Hematopoietic multipotent progenitor cell treated with erythropoietin and hydrocortisone succinate and interleukin-3 and kit ligand, for 17 days (in vitro differentiated cells): ENCODE data around the gene CDKN2B-AS1.
"Not testable (repeated sequence)": the region's sequence is repeated elsewhere in the genome, so short reads cannot be mapped to it uniquely, and the experiment has no call there.

Source experiments
- DNase-seq: peaks from one replicate; pipeline ENCODE4 v3.0.0-alpha.2; 2015; ENCODE audit warnings: low spot score

Gene CDKN2B-AS1

DNA sequence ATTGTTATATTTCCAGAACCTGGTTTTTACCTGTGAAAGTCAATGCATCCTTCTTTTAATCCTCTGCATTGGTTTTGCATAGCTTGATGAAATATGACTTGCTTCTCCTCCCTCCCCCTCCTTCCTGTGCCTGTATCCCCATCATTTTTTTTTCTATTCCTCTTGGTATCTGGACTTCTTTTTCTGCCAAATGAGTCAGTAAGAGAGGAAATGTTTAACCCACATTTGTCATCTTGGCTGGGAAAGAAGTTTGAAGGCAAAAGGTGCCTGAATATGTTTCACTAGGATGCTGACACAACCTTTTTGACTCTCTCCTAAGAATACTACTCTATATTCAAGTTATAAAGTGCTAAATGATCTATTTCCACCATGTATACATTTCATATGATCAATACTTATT lies 50.0 kb downstream of the CDKN2B-AS1 start:
- no peak for DNase-seq

DNA sequence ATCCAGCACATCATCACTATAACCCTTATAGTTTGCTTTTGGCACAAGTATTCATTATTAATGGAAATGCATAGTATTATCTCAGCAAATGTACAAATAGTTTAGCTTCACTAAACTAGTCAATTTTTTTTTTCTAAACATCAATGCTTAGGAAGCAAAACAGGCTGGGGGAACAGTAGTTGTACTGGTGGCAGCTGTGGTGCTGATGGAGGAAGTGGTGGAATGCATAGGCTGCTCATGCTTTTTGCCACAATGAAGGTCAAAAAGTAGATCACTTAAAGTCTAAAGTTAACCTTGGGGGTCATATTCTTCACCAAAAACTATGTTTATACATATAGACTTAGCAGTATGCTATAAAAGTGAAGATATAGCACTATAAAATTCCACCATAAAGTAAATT lies 50.8 kb downstream of the CDKN2B-AS1 start:
- no peak for DNase-seq

DNA sequence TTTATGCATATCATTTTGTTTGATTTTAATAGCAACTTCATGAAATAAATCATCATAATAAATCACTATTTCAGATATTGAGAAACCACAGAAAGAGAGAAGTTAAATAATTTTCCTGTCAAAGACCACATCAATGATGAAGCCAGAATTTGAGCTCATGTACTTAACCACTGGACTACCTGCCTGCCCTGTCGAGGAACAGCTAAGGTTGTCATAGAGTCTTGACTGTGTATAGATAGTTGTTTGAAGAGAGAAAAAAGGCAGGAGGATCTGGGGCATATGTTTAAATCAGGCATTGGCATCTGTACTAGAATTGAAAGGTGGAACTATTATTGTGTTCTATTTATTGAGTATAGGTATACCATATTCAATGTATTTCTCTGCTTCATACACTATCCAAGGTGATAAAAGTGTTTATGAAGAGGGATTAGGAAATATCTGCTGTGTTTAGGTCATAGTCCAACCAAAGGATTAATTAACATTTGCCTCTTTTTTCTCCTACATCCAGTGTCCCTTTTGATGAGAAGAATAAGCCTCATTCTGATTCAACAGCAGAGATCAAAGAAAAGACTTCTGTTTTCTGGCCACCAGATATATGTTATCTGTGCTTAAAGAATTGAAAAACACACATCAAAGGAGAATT lies 51.8 kb downstream of the CDKN2B-AS1 start:
- DNase-seq, result no peak

DNA sequence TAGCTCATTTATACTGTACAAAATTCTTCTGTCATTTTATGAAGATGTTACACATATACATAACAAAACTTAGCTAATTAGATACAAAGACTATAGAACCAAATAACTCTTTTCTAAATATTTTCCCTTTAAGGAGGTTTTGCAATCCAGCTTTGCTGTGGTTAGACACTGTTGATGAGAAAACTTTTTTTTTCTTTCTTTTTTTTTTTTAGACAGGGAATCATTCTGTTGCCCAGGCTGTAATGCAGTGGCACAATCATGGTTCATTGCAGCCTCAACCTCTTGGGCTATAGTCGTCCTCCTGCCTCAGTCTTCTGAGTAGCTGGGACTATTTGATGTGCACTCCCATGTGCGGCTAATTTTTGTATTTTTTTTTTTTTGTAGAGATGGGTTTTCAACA lies 53.0 kb downstream of the CDKN2B-AS1 start:
- DNase-seq, result no peak

DNA sequence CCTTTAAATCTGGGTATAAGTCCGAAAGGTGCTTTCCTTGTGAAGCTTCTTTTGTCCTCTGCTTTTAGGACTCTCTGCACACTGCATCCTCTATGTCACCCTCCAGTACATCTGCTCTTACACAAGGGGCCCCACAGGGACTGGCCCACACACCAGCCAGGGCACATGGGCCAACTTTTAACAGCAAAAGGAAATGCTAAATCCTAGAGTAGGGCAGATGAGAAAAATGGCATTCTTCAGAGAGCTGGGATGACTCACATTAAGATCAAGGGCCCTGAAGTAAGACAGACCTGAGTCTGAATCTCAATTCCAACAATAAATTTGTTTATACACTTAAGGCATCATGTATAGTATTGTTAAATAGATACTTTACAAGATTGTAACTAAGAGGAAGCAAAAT lies 54.8 kb downstream of the CDKN2B-AS1 start:
- DNase-seq, result no peak

DNA sequence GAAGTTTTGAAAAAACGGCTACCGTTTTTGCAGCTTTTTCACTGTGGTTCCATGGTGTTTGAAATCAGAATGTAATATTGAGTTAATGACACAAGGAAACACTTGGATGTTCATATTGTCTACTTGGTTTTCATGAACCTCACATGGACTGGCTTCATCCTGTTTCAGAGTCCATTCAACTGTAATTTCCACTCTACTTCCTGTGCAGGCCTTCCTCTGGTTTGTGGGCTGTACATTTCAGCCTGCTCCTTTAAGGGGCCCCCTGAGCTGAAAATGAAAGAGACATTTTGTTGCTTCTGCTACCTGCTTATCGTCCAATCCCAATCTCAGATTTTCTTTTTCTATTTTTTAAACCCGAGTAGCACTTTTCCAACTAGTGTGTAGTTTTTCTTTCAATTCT lies 56.3 kb downstream of the CDKN2B-AS1 start:
- DNase-seq, result no peak

DNA sequence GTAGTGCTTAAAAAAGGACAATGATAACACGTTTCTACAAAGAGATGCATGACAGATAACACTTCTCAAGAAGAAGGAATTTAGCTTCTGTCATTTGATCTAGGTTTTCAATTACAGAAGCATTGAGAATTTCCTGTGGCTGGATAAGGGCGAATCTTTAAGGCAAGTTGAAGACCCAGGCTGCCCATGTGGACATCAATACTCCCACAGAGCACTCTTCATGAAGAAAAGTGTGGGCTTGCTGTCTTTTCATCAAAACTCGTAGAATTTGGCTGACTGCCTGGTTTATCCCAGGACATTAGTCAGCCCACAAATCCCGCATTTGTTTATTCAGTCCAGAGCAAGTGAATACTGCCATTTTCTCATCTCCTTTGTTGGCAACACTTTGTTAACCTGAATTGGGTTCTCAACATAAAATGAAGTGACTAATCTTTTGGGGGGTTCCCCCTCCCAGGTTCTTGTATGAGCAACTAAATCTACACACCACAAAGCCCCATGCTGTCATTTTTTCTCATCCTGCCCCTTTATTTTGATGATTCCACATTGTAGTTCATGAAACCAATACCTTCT lies 57.9 kb downstream of the CDKN2B-AS1 start:
- no peak for DNase-seq

DNA sequence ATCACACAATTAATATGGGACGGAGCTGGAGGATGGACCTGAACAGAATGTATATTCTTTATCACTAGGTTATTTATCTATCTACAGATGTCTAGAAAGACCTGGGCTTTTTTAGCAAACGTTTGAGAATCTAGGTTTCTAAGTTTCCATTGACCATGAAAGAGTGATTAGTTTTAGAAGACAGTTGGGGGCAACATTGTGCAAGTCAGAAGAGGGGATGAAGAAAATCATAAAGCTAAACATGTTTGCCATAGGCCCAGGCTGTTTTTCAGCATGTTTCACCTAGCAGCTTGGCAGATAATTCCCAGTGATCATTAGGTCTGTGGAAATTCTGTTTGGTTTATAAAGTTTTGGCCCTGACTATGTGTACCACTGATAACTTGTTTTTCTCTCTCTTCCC lies 58.6 kb downstream of the CDKN2B-AS1 start:
- DNase-seq, result no peak

DNA sequence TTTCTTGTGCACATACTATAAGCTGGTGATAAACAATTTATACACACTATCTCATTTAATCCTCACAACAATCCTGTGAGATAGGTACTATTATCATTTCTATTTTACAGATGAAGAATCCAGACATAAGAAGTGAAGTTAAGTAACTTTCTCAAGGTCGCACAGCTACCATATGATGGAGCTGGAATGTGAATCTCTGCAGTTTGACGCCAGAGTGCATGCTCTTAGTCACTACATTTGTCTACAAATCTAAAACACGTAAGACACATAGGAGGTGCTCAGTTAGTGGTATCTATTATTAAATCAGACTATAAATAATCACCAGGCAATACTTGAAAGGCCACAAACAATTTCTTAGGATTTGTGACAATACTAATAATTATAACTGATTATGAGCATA lies 59.5 kb downstream of the CDKN2B-AS1 start:
- DNase-seq, result no peak

DNA sequence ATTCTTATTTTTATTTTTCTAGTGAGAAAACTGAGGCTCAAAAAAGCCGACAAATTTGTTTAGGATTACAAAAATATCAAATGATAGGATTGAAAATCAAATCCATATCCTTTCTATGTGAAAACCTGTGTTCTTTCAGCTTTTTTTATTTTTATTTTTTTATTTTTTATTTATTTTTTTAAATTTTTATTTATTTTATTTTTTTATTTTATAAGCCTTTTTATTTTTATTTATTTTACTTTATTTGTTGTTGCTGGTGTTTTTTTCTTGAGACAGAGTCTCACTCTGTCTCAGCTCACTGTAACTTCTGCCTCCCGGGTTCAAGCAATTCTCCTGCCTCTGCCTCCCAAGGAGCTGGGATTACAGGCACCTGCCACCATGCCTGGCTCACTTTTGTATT lies 59.9 kb downstream of the CDKN2B-AS1 start:
- DNase-seq, result no peak

DNA sequence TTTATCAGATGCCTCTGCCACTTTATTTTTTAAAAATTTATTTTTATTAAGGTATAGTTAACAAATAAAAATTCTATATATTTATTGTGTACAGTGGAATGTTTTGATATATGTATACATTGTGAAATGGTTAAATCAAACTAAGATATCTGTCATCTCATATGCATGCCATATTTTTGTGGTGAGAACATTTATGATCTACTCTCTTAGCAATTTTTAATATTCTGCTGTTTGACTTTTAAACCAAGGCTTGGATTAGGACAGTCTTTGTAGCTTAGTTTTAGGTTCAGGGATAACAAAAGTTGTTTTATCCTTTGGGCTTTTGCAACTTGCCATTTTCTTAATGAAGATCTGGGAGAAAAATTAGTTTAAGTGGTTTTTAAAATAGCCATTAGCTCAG lies 60.5 kb downstream of the CDKN2B-AS1 start:
- no peak for DNase-seq

DNA sequence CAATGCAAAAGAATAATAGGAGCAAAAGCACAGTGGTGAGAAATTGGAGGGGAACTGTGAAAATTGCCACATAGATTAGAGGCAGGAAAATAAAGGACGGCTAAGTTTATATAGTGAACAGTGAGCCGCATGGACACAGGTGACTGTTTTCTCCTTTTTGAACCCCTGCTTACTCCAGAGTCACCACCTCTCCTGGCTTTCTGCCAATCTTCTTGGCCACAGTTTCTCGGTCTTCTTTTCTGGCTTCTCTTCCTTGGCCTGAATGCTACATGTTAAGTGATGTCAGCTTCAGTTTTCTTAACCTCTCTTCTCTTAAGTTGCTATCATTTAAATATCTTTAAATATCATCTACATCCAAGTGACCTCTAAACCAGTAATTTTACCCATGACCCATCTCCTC lies 61.8 kb downstream of the CDKN2B-AS1 start:
- no peak for DNase-seq

DNA sequence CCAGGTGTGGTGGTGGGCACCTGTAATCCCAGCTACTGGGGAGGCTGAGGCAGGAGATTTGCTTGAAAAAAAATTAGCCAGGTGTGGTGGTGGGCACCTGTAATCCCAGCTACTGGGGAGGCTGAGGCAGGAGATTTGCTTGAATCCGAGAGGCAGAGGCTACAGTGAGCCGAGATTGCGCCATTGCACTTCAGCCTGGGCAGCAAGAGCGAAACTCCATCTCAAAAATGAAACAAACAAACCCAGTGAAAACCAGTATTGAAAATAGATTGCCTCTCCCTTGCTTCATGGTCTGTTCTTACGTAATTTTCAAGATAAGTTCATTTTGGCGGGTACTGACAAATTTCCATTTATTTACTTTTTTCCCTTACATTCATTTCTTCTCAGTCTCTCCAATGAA lies 63.4 kb downstream of the CDKN2B-AS1 start:
- not testable (repeated sequence) for DNase-seq

DNA sequence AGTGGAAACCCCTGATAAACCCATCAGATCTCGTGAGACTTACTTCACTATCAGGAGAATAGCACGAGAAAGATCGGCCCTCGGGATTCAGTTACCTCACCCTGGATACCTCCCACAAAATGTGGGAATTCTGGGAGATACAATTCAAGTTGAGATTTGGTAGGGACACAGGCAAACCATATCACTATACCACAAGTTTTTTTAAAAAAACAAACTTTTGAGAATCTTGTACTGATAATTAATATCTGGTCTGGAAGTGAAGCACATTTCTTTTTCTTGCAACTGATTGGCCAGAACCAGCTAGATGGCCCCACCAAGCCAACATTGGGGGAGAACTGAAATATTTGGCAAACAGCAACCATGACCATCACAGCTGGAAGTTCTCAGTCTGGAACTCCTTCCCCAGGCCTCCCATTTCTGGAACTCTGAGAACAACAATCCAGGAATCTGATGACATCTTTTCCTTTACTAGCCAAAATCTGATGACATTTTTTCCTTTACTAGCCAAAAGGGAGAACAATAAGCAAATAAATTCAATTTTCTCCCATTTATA lies 66.3 kb downstream of the CDKN2B-AS1 start:
- DNase-seq, result no peak

DNA sequence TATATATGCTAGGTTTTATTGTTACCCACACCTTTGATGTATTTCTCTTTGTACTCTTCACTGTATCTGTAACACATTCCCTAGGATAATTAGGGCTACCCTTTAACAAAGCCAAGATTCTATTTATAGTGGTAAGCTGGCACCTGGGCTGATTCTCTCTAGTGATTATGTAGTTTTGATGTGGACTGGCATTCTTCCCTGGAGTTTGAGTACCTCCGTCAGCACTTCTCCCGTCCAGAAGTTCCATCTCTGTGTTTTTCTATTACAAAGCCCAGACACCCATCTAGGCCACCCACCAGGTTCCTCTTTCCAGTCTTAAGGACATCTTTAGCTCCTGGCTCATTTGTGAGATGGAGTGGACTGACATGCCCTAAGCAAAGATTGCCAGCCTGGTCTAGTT lies 70.4 kb downstream of the CDKN2B-AS1 start:
- no peak for DNase-seq

DNA sequence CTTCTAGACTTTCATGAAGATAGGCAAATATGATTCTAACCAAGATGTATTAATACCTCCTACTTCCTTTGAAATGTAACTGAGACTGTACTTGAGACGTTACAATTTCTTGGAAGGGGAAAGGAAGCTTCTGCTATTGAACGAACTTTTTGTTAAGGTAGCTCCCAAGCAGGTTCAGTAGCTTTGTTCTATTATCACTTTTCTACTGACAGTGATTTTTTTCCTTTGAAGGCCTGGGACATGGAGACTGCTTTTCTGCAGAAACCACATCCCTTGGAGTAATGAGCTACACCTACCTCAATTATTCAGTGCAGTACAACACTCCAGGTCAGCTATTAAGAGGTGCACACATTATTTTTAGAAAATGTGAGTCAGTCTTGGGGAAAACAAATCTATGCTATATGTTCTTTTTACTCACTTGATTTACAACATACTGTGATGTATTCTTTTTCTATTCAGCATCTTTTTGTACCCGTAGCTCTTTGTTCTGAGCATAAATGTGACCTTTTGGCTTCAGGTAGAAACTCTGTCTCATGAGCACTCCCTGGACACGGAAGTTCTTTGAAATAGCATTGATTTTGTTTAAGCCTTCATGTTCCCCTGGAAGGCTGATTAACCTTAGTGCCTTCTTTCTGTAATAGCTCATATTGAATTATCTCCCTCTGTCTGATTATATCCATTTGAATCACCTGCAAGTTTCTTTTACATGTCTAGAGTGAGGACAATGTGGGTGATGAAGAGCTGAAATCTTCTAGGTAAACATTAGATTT lies 71.0 kb downstream of the CDKN2B-AS1 start:
- DNase-seq, result no peak

DNA sequence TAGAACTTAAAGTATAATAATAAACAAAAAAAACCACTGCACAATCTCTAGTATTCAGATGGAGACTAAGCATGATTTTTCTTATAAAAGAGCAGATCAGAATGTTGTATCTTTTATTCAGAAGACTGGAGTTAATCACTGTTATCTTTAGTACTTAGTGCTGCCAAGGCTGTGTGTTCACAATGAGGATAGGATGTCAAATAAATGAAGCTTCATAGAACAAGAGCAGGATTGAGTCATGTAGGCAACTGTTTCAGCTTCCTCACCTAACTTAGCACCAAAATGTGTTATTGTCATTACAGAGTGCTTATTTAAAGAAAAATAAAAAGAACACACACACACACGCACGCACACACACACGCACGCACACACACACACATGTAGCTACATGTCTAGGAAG lies 72.6 kb downstream of the CDKN2B-AS1 start:
- DNase-seq, result no peak

DNA sequence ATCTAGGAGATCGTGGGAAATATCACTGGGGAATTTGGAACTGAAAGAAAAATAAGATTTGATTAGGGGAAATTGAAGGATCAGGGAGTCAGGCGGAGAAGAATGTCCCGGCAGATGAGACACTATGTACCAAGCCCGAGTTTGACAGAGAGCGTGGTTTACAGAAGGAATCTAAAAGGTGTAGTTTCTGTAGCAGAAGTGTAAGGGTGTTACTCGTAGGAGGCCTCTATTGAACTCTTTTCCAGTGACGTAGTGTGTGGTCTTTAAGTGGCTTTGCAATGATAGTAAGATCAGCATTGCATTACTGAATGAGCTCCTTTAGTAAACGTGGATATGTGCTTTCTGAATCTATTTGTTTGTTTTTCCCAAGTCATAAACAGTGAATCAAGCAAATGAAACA lies 73.8 kb downstream of the CDKN2B-AS1 start:
- DNase-seq, result no peak

DNA sequence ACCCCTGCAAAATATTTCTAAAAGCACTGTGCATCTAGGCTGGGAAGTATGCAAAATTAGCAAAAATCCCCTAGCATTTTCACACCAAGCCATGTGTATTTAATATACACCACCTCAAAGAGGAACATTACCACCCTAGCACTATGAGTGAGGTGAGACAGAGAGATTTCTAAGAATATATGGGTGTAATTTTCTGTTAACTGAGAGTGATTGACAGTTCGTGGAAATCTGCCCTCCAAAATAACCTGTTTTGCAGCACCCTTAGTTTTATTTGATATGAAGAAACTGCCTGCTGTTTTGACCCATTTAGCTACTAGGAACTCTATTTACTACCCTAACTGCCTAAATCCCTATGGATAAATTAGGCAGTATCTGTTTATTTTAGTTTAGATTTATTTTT lies 78.8 kb downstream of the CDKN2B-AS1 start:
- no peak for DNase-seq

DNA sequence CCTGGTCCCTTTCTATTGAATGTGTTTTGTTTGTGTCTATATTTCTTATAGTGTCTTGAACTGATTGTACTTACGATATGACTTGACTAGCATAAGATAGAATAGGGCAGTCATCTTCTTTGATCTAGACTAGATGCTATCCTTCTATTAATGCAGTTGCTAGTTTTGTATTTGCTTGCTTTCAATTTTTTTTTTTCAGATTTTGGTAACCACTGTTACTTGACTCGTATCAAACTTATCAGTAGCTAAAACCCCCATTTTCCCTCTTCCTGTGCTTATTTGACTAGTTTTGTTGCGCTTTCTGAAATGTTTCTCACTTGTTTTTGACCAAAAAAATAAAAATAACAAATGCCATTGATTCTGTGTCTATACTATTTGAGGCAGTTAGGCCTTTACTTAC lies 83.5 kb downstream of the CDKN2B-AS1 start:
- DNase-seq, result no peak

DNA sequence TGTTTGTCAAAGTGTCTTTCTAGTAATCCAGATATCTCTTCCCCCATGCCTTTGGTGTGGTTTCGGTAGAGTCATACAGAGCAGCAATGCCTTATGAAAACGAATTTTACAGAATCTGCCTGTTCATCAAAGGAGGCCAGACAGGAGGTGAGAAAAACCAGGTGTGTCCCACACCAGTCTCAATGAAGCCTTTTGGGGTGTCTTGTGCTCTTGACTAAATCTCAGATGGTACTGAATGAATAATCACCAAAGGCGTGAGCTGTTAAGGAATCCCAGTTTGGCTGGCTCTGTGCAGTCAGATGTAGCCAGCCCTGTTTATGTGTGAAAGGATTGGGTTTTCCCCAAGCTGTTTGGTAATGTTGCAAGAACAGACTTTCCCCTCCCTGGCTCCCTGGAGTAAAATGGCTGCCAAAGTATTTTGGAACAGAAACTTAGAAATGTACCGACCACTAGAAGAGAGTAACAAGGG lies 85.3 kb downstream of the CDKN2B-AS1 start:
- DNase-seq, result no peak

DNA sequence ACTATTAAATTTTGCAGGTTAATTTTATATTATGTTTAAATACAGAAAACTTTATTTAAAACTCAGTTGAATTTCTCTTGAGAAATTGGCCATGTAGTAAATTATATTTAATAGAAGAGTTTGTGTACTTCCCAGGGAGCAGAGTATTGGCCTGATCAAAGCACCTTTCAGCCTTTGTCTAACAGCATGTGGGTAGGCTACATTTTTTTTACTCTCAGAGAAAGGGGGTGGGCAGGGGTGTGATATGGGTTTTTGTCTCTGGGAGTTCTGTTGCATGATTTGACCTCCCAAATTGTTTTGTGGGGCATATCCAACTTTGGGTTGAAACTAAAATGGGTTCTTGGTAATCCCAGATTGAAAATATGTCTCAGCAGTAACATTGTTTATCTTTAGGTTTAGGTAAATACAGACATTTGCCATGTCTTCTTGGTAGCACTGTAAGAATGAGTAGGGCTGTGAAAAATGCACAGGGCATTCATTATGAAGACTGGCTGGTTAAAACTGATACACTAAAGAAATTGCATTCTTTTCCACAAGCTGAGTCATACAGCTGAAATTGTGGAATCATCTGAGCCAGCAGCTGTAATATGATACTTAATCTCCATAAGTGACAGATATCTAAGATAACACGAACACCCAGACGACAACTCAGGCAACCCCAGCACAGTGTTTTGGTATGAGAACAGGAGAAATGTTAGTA lies 89.9 kb downstream of the CDKN2B-AS1 start:
- no peak for DNase-seq
